Stomach smooth muscle (tissue), 2 donors: ENCODE data around the gene CCNJL.

Experiments
- H3K27ac ChIP-seq: one replicate; pipeline ENCODE4 v1.7.0; 2013; ENCODE audit warnings: mild to moderate bottlenecking, low read length, inconsistent platforms
- H3K27me3 ChIP-seq, 2 donors: one replicate each; pipeline ENCODE4 v1.7.0; 2013; ENCODE audit warnings: low read length in 2 of 2; ENCODE audit not compliant: insufficient read depth in 2 of 2, control insufficient read depth in 1 of 2
- H3K36me3 ChIP-seq, 2 donors: one replicate each; pipeline ENCODE4 v1.7.0; 2013; ENCODE audit warnings: low read length in 2 of 2; ENCODE audit not compliant: control insufficient read depth in 2 of 2, insufficient read depth in 2 of 2
- H3K4me1 ChIP-seq: one replicate; pipeline ENCODE4 v1.7.0; 2013; ENCODE audit warnings: low read length; ENCODE audit not compliant: control insufficient read depth, insufficient read depth
- H3K4me3 ChIP-seq, 2 donors: one replicate each; pipeline ENCODE4 v1.7.0; 2013; ENCODE audit warnings: low read length in 2 of 2
- H3K9ac ChIP-seq, 2 donors: one replicate each; pipeline ENCODE4 v1.7.0; 2013; ENCODE audit warnings: low read length in 2 of 2, mild to moderate bottlenecking in 1 of 2
- H3K9me3 ChIP-seq, 2 donors: one replicate each; pipeline ENCODE4 v1.7.0; 2013; ENCODE audit warnings: low read length in 2 of 2; ENCODE audit not compliant: control insufficient read depth in 2 of 2
- donor health status: healthy.
- donor health status: Pancreatic carcinoma.

CCNJL gene

GRCh38 chr5:160227012-160227411 lies 85.4 kb downstream of the CCNJL start:
- H3K4me3 ChIP-seq, result no peak overlapping the region
- no peaks in the 10 kb centered on the region for H3K4me1 ChIP-seq

DNA sequence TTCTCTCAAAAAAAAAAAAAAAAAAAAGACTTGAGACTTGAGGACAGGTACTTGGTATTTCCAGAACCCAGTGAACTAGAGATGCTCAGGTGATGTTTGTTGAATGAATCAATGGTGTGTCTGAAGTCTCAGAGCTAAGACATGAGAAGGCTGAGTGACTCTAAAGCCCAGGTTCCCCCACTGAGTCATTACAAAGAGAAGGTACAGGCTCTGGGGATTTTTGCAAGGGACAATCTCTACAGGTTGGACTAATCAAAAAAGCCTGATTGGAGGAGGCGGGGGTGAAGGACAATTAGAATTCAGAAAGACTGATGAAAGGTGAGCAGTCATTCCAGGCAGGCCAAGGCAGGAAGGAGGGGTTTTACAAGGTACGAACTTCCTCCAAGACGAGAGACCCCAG lies 91.3 kb downstream of the CCNJL start:
- Histone ChIP-seq H3K27ac (no peak overlapping the region), H3K4me1 (no peaks in the 10 kb centered on the region), H3K36me3 (no peaks in the 10 kb centered on the region), H3K4me3 (no peak overlapping the region), H3K9me3 (no peaks in the 10 kb centered on the region), H3K9ac (no peak overlapping the region), H3K27me3 (no peaks in the 10 kb centered on the region)

More at GRCh38 chr5:160227012-160227411, 85.4 kb downstream of the CCNJL start:
- Histone ChIP-seq H3K36me3 (no peaks in the 10 kb centered on the region), H3K9me3 (no peaks in the 10 kb centered on the region), H3K27me3 (no peaks in the 10 kb centered on the region), H3K27ac (no peak overlapping the region), H3K9ac (no peak overlapping the region)

- Histone ChIP-seq H3K36me3 (no peaks in the 10 kb centered on the region), H3K4me1 (no peaks in the 10 kb centered on the region), H3K9me3 (no peaks in the 10 kb centered on the region), H3K9ac (no peak overlapping the region), H3K4me3 (no peak overlapping the region), H3K27ac (no peak overlapping the region), H3K27me3 (no peaks in the 10 kb centered on the region)
Observed at GRCh38 chr5:160219356-160219755, 93.0 kb downstream of the CCNJL start.

DNA sequence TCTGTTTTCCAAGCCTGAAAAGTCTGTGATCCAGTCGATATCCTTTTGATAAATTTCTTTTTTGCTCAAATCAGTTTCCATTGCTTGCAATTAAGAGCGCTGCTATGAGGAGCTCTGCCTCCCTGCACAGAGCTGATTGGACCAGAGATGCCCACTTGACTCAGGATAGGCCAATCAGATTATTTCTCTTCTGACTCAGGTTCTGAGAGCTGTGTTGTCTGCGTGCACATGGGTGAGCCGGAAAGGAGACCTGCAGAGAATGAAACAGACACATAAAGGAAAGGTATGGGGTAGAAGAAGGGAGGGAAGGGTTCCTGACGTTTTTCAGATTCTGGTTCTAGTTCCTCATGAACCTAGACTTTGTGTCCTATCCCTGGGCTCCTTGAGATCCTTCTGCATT lies 98.8 kb downstream of the CCNJL start:
- Histone ChIP-seq H3K27me3 (no peaks in the 10 kb centered on the region), H3K36me3 (no peaks in the 10 kb centered on the region), H3K4me3 (no peak overlapping the region), H3K9me3 (no peaks in the 10 kb centered on the region), H3K9ac (no peak overlapping the region), H3K4me1 (no peaks in the 10 kb centered on the region), H3K27ac (no peak overlapping the region)

DNA sequence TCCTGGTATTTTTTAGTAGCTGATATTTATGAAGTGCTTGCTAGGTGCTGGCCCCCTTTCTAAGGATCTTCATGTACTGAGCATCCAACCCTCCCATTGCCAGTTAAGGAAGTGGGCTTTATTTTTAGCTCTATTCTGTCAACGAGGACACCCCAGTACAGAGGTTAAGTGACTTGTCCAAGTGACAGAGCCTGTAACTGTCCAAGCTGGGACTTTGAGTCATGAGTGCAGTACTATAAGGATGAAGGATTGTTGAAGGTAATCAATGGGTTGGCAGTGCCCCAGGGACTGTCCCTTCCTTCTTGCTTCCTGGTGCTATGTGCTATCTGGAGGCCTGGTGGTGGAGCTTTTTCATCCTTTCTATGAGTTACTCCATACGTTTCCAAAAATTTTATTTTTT lies 101.0 kb downstream of the CCNJL start:
- Histone ChIP-seq H3K36me3 (no peaks in the 10 kb centered on the region), H3K9me3 (no peaks in the 10 kb centered on the region), H3K27ac (no peak overlapping the region), H3K9ac (no peak overlapping the region), H3K4me3 (no peak overlapping the region), H3K4me1 (no peaks in the 10 kb centered on the region), H3K27me3 (no peaks in the 10 kb centered on the region)

DNA sequence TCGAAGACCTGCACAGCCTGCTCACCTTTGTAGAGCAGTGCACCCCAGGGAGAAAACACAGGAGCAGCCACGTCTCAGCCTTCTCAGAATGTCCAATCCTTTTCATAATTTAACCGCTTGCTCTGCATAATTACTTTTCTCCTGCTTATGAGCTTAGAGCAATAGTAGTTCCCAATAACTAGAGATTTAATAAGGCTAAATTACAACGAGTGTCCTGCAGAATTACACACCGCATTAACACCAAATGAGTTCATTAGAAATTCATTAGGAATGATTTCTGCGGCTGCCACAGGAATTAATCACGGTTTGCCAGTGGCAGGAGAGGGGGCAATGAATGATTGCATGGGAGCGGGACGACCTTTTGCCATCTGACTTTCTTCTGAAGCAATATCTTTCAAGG lies 101.8 kb downstream of the CCNJL start:
- H3K27ac ChIP-seq, result no peak overlapping the region
- H3K4me1 ChIP-seq, result no peaks in the 10 kb centered on the region
- no peaks in the 10 kb centered on the region for H3K36me3 ChIP-seq
- no peak overlapping the region for H3K4me3 ChIP-seq
- no peaks in the 10 kb centered on the region for H3K27me3 ChIP-seq
- H3K9ac ChIP-seq, result no peak overlapping the region
- H3K9me3 ChIP-seq, result no peaks in the 10 kb centered on the region

DNA sequence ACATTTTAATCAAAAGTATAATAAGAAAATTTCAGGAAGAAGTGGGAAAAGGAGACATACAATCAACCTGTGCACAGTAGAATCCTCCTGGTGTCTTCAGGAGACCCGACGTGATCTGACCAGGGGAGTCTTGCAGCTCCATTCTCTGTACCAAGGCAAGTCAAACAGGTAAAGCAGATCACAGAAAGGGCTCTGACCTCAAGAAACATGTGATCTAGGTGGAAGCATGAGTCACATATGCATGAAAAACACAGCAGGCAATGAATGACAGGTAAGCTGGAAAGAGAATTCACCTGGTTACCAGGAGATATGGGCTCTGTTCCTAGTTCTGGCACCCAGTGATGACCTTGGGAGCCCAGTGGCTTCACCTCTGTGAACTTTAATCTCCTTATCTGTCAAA lies 102.4 kb downstream of the CCNJL start:
- Histone ChIP-seq H3K36me3 (no peaks in the 10 kb centered on the region), H3K4me3 (no peak overlapping the region), H3K9ac (no peak overlapping the region), H3K27ac (no peak overlapping the region), H3K27me3 (no peaks in the 10 kb centered on the region), H3K4me1 (no peaks in the 10 kb centered on the region), H3K9me3 (no peaks in the 10 kb centered on the region)

- no peaks in the 10 kb centered on the region for H3K9me3 ChIP-seq
- H3K4me3 ChIP-seq, result no peak overlapping the region
- H3K27me3 ChIP-seq, result no peaks in the 10 kb centered on the region
- no peak overlapping the region for H3K9ac ChIP-seq
- no peaks in the 10 kb centered on the region for H3K36me3 ChIP-seq
- H3K27ac ChIP-seq, result no peak overlapping the region
- no peaks in the 10 kb centered on the region for H3K4me1 ChIP-seq
Observed at GRCh38 chr5:160207061-160207460, 105.3 kb downstream of the CCNJL start.
